Measurements from ENCODE around the gene MYL5.

DNA sequence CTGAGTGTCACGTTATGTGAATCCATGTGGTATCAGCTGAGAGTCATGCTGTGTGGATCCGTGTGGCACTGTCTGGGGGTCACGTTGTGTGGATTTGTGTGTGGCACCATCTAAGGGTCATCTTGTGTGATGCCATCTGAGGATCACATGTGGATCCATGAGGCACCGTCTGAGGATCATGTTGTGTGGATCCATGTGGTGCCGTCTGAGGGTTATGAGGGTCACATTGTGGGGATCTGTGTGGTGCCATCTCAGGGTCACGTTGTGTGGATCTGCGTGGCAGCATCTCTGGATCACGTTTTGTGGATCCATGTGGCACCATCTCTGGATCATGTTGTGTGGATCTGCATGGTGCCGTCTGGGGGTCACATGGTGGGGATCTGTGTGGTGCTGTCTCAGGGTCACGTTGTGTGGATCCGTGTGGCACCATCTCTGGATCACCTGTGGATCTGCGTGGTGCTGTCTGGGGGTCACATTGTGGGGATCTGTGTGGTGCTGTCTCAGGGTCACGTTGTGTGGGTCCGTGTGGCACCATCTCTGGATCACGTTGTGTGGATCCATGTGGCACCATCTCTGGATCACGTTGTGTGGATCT, 42.0 kb upstream of the MYL5 start:
- no peak for TF ChIP-seq ZFP36 (IDR thresholded peaks at IDR 0.05; ENCODE audit: borderline replicate concordance, partially characterized antibody)
- TF ChIP-seq EP300 (IDR thresholded peaks at IDR 0.05): no peak
- TF ChIP-seq, protein P1, sequence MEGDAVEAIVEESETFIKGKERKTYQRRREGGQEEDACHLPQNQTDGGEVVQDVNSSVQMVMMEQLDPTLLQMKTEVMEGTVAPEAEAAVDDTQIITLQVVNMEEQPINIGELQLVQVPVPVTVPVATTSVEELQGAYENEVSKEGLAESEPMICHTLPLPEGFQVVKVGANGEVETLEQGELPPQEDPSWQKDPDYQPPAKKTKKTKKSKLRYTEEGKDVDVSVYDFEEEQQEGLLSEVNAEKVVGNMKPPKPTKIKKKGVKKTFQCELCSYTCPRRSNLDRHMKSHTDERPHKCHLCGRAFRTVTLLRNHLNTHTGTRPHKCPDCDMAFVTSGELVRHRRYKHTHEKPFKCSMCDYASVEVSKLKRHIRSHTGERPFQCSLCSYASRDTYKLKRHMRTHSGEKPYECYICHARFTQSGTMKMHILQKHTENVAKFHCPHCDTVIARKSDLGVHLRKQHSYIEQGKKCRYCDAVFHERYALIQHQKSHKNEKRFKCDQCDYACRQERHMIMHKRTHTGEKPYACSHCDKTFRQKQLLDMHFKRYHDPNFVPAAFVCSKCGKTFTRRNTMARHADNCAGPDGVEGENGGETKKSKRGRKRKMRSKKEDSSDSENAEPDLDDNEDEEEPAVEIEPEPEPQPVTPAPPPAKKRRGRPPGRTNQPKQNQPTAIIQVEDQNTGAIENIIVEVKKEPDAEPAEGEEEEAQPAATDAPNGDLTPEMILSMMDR (IDR thresholded peaks at IDR 0.05): no peak
- no peak for TF ChIP-seq CHD2 (IDR thresholded peaks at IDR 0.05; ENCODE audit: low read length, partially characterized antibody)
- TF ChIP-seq POLR2A (IDR thresholded peaks at IDR 0.05; ENCODE audit: low read length): no peak
- no peak for TF ChIP-seq TP53 (CRISPR knock-in tag; IDR thresholded peaks at IDR 0.05)
- TF ChIP-seq SMC3 (IDR thresholded peaks at IDR 0.05): no peak
- TF ChIP-seq NFE2L2 (conservative IDR thresholded peaks at IDR 0.05; ENCODE audit: low read length): no peak
- TF ChIP-seq, protein P2, sequence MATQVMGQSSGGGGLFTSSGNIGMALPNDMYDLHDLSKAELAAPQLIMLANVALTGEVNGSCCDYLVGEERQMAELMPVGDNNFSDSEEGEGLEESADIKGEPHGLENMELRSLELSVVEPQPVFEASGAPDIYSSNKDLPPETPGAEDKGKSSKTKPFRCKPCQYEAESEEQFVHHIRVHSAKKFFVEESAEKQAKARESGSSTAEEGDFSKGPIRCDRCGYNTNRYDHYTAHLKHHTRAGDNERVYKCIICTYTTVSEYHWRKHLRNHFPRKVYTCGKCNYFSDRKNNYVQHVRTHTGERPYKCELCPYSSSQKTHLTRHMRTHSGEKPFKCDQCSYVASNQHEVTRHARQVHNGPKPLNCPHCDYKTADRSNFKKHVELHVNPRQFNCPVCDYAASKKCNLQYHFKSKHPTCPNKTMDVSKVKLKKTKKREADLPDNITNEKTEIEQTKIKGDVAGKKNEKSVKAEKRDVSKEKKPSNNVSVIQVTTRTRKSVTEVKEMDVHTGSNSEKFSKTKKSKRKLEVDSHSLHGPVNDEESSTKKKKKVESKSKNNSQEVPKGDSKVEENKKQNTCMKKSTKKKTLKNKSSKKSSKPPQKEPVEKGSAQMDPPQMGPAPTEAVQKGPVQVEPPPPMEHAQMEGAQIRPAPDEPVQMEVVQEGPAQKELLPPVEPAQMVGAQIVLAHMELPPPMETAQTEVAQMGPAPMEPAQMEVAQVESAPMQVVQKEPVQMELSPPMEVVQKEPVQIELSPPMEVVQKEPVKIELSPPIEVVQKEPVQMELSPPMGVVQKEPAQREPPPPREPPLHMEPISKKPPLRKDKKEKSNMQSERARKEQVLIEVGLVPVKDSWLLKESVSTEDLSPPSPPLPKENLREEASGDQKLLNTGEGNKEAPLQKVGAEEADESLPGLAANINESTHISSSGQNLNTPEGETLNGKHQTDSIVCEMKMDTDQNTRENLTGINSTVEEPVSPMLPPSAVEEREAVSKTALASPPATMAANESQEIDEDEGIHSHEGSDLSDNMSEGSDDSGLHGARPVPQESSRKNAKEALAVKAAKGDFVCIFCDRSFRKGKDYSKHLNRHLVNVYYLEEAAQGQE (IDR thresholded peaks at IDR 0.05): no peak
